T-cell (primary cell): Measurements from ENCODE around the gene EGLN1. TPM values are rescaled to one million over a fixed set of nuclear protein-coding genes. Genes with fewer than 3 reads are reported as not detected.

Source experiments
- ATAC-seq, 4 experiments: fragments of 200-7000 bp in 3 of 4; fragments of 150-1000 bp in 1 of 4; cut with Tn5 transposase; replicated peaks in 1 of 4; 1 replicate in 3 of 4; 2 replicates in 1 of 4; pipeline ENCODE4 v1.10.0; 2021; ENCODE audit warnings: moderate library complexity in 3 of 4, mild to moderate bottlenecking in 2 of 4, moderate number of reproducible peaks in 1 of 4
- CTCF ChIA-PET, 2 donors: fragments of 300-600 bp; sonication (Branson Sonifier 250); formaldehyde crosslinking; loops; one replicate each; lab custom pipeline; 2022; ENCODE audit warnings: antibody characterized with exemption in 2 of 2; lab: Charles Lee
- POLR2A ChIA-PET, 2 donors: fragments of 300-600 bp; sonication (Branson Sonifier 250); formaldehyde crosslinking; loops; one replicate each; lab custom pipeline; 2022; ENCODE audit warnings: antibody characterized with exemption in 2 of 2; lab: Charles Lee
- DNase-seq, 35 experiments: peaks; one replicate each; pipeline versions ENCODE4 v3.0.0 to v3.0.0-alpha.2; 2013 to 2023
- H3K27ac ChIP-seq: one replicate; pipeline ENCODE4 v1.5.1; 2013; ENCODE audit warnings: low read length
- H3K27me3 ChIP-seq, 2 experiments: replicated peaks in 1 of 2; 1 replicate in 1 of 2; 2 replicates in 1 of 2; pipeline versions ENCODE4 v1.6.1 to v1.7.0; 2013; ENCODE audit warnings: low read length in 1 of 2, mixed read lengths in 1 of 2; ENCODE audit not compliant: control insufficient read depth in 2 of 2, insufficient read depth in 2 of 2; ENCODE audit errors: extremely low read depth in 1 of 2
- H3K36me3 ChIP-seq, 2 donors: 1 replicate in 1 of 2; 2 replicates in 1 of 2; pipeline versions ENCODE4 v1.6.1 to v1.7.0; 2013; ENCODE audit warnings: low read length in 1 of 2; ENCODE audit not compliant: control insufficient read depth in 2 of 2, insufficient read depth in 1 of 2; ENCODE audit errors: extremely low read depth in 1 of 2
- H3K4me1 ChIP-seq, 2 experiments: 1 replicate in 1 of 2; 2 replicates in 1 of 2; pipeline versions ENCODE4 v1.6.1 to v1.7.0; 2013; ENCODE audit warnings: low read length in 2 of 2, mixed read lengths in 1 of 2; ENCODE audit not compliant: insufficient read depth in 2 of 2, control insufficient read depth in 1 of 2; ENCODE audit errors: extremely low read depth in 1 of 2
- H3K4me3 ChIP-seq, 2 donors: 1 replicate in 1 of 2; 2 replicates in 1 of 2; pipeline versions ENCODE4 v1.5.1 to v1.7.0; 2013; ENCODE audit warnings: mild to moderate bottlenecking in 2 of 2, low read length in 1 of 2, moderate library complexity in 1 of 2; ENCODE audit not compliant: control insufficient read depth in 1 of 2; ENCODE audit errors: extremely low read depth in 1 of 2
- H3K9me3 ChIP-seq: 2 replicates; pipeline ENCODE4 v1.7.0; 2013
- H3K27ac Mint-ChIP-seq, 2 donors: one replicate each; pipeline ENCODE4 v1.8.0; 2020 to 2021; ENCODE audit warnings: mild to moderate bottlenecking in 2 of 2, mixed read lengths in 2 of 2
- H3K27me3 Mint-ChIP-seq, 2 donors: one replicate each; pipeline ENCODE4 v1.8.0; 2021 to 2022; ENCODE audit warnings: mixed read lengths in 2 of 2
- H3K36me3 Mint-ChIP-seq: one replicate; pipeline ENCODE4 v1.8.0; 2021; ENCODE audit warnings: mixed read lengths
- H3K4me1 Mint-ChIP-seq, 3 donors: one replicate each; pipeline ENCODE4 v1.8.0; 2020 to 2022; ENCODE audit warnings: mixed read lengths in 3 of 3, mild to moderate bottlenecking in 1 of 3
- H3K4me3 Mint-ChIP-seq, 3 donors: one replicate each; pipeline ENCODE4 v1.8.0; 2020 to 2022; ENCODE audit warnings: mild to moderate bottlenecking in 3 of 3, mixed read lengths in 3 of 3, moderate library complexity in 3 of 3
- H3K9me3 Mint-ChIP-seq, 3 donors: one replicate each; pipeline ENCODE4 v1.8.0; 2020 to 2022; ENCODE audit warnings: mixed read lengths in 3 of 3
- WGBS: methylation state at CpG from one replicate; pipeline ENCODE4 v1.1.5; 2013; ENCODE audit warnings: missing lambda C conversion rate; ENCODE audit not compliant: insufficient coverage; 5-methylcytosine and 5-hydroxymethylcytosine counted together
- total RNA-seq, 35 experiments: library from RNA in 6 of 35; stranded (reverse) in 6 of 35; fragments of 120-200 nt in 1 of 35; gene quantifications; one replicate each; pipeline versions ENCODE4 v1.2.1 to v1.2.4 and lab custom pipeline; 2013 to 2026

Gene EGLN1
- total RNA-seq, 5 donors from 2014 or later (not counting 1 experiment from before 2014, with no cell fraction given) = 13.9 to 20.8 (median 18.5) TPM

DNA sequence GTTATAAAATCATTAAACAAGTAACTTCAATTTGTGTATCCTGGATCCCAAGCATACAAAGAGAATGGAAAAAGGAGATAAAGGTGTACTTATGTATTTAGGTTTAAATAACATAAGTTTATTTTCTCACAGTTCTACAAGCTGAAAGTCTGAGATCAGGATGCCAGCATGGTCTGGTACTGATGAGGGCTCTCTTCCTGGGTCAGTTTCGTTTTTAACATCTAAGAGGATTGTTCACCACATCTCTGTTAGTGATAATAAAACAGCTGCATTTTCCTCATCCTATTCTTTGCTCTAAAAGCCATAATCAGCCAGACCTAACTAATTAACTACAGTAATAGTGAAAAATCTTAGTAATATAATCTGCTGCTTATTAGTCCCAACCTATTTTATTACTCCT, 5.2 kb downstream of the EGLN1 start:
- CTCF ChIA-PET = interaction anchor here in 1 of 2 donors (0.5 kb wide), 1 partner anchor 115 kb away, joined by 4 read pairs; no protein-coding TSS in a partner anchor
- ATAC-seq (no peak), DNase-seq (peak in 1 of 35 experiments; percentile 19)
- Mint-ChIP-seq H3K4me3 (peak overlapping the region; percentile 44 to 85 (median 45)), H3K36me3 (peaks cover 41% of the 10 kb centered on the region), H3K4me1 (peaks cover 76 to 87% (median 77%) of the 10 kb centered on the region in 3 donors), H3K9me3 (no peaks in the 10 kb centered on the region), H3K27me3 (no peaks in the 10 kb centered on the region), H3K27ac (no peak overlapping the region)
- Histone ChIP-seq H3K4me1 (peaks cover 29 to 35% of the 10 kb centered on the region in 2 experiments), H3K4me3 (no peak overlapping the region), H3K9me3 (no peaks in the 10 kb centered on the region), H3K27me3 (no peaks in the 10 kb centered on the region), H3K36me3 (no peaks in the 10 kb centered on the region), H3K27ac (no peak overlapping the region)
- POLR2A ChIA-PET = no interaction called here
- no CpG with 5 or more reads among the region's 1 CpG for WGBS

DNA sequence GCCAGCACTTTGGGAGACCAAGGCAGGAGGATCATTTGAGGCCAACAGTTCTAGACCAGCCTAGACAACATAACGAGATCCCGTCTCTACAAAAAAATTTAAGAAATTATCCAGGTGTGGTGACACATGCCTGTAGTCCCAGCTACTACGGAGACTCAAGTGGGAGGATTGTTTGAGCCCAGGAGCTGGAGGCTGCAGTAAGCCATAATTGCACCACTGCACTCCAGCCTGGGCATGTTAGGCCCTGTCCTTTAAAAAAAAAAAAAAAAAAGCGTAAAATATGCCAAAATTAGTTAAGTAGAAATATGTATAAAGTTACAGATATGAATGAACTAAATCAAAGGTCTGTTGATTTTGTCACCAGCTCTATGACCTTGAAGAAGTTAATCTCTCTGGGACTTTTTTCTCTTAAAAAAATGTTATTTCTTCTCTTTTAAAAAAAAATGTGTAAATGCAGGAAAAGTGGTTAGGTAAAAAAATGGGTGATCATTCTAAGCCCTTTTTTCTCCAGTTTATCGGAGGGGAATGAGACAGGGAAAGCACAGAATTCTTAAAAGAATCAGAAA, 7.0 kb downstream of the EGLN1 start:
- Histone ChIP-seq H3K27me3 (no peaks in the 10 kb centered on the region), H3K4me1 (peaks cover 25 to 30% of the 10 kb centered on the region in 2 experiments), H3K9me3 (no peaks in the 10 kb centered on the region), H3K36me3 (no peaks in the 10 kb centered on the region), H3K4me3 (no peak overlapping the region), H3K27ac (no peak overlapping the region)
- ChIA-PET CTCF (interaction anchor here (0.6 to 0.7 kb wide), 2 partner anchors 24 to 59 kb away, joined by 3 read pairs; no protein-coding TSS in a partner anchor), POLR2A (no interaction called here)
- ATAC-seq = no peak
- Mint-ChIP-seq H3K4me1 (peaks cover 77 to 81% (median 78%) of the 10 kb centered on the region in 3 donors), H3K27ac (no peak overlapping the region), H3K36me3 (peaks cover 41% of the 10 kb centered on the region), H3K27me3 (no peaks in the 10 kb centered on the region), H3K9me3 (no peaks in the 10 kb centered on the region), H3K4me3 (peak overlapping the region in 1 of 3 donors; percentile 12)
- WGBS = 100% methylated on average over 4 of the region's 5 CpGs
- no peak for DNase-seq

GRCh38 chr1:231414260-231415016, 7.6 kb downstream of the EGLN1 start:
- Histone ChIP-seq H3K36me3 (no peaks in the 10 kb centered on the region), H3K9me3 (no peaks in the 10 kb centered on the region), H3K27ac (no peak overlapping the region), H3K4me3 (no peak overlapping the region), H3K4me1 (peaks cover 20 to 26% of the 10 kb centered on the region in 2 experiments), H3K27me3 (no peaks in the 10 kb centered on the region)
- DNase-seq (no peak), ATAC-seq (no peak)
- peaks cover 71 to 75% (median 71%) of the 10 kb centered on the region in 3 donors for H3K4me1 Mint-ChIP-seq
- ChIA-PET POLR2A (no interaction called here), CTCF (interaction anchor here (0.7 to 1.6 kb wide), 2 partner anchors 10 to 76 kb away, joined by 4 to 8 read pairs; partner anchors contain the start of gene SPRTN (in 1 of the 2))
- H3K36me3 Mint-ChIP-seq = peaks cover 41% of the 10 kb centered on the region
- no peaks in the 10 kb centered on the region for H3K27me3 Mint-ChIP-seq
- no peak overlapping the region for H3K27ac Mint-ChIP-seq
- 98% methylated on average over 3 of the region's 7 CpGs for whole genome bisulfite sequencing
- H3K4me3 Mint-ChIP-seq = peak overlapping the region in 2 of 3 donors; percentile 17 to 44
- H3K9me3 Mint-ChIP-seq = no peaks in the 10 kb centered on the region

DNA sequence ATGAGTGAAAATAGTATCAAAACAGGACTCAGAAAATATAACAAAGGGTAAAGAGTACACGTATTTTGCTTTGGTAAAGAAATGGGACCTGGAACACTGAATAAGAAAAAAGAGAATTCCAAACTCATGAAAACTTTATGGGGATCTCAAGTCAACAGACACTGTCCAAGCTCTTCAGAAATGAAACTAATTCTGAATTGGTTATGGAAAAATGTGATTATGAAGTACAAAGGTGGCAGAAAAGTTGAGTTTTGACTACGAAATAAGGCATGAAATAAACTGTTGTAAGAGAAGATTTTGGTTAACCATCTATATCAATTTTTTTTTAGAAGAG, 8.4 kb downstream of the EGLN1 start:
- ChIA-PET CTCF (interaction anchor here in 1 of 2 donors (1.6 kb wide), 1 partner anchor 10 kb away, joined by 8 read pairs; no protein-coding TSS in a partner anchor), POLR2A (no interaction called here)
- peaks cover 64 to 67% (median 64%) of the 10 kb centered on the region in 3 donors for H3K4me1 Mint-ChIP-seq
- WGBS = no CpG with 5 or more reads among the region's 2 CpGs
- no peaks in the 10 kb centered on the region for H3K27me3 ChIP-seq
- DNase-seq (no peak), ATAC-seq (no peak)
- no peaks in the 10 kb centered on the region for H3K9me3 Mint-ChIP-seq
- peaks cover 37% of the 10 kb centered on the region for H3K36me3 Mint-ChIP-seq
- H3K4me3 Mint-ChIP-seq = peak overlapping the region in 1 of 3 donors; percentile 44
- peaks cover 13 to 25% of the 10 kb centered on the region in 2 experiments for H3K4me1 ChIP-seq
- no peak overlapping the region for H3K27ac Mint-ChIP-seq
- no peaks in the 10 kb centered on the region for H3K36me3 ChIP-seq
- H3K4me3 ChIP-seq = no peak overlapping the region
- H3K27ac ChIP-seq = no peak overlapping the region
- H3K9me3 ChIP-seq = no peaks in the 10 kb centered on the region
- no peaks in the 10 kb centered on the region for H3K27me3 Mint-ChIP-seq

DNA sequence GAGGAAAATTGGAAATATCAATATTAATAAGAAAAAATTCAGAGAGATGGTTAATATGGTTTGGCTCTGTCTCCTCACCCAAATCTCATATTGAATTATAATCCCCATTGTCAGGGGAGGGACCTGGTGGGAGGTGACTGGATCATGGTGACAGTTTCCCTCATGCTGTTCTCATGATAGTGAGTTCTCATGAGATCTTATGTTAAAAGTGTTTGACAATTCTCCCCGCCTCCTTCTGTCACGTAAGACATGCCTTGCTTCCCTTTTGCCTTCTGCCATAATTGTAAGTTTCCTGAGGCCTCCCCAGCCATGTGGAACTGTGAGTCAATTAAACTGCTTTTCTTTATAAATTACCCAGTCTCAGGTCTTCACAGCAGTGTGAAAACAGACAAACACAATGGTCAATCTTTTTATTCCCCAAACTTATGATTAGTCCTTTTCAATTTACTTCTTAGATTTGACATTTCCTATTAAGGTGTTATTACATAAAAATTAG, 11.0 kb downstream of the EGLN1 start:
- no peak overlapping the region for H3K27ac Mint-ChIP-seq
- no CpG with 5 or more reads among the region's 2 CpGs for WGBS
- Histone ChIP-seq H3K9me3 (no peaks in the 10 kb centered on the region), H3K27me3 (no peaks in the 10 kb centered on the region), H3K4me3 (no peak overlapping the region), H3K4me1 (peaks cover 2 to 18% of the 10 kb centered on the region in 2 experiments), H3K27ac (no peak overlapping the region), H3K36me3 (peaks cover 0 to 6% of the 10 kb centered on the region in 2 donors)
- H3K9me3 Mint-ChIP-seq = no peaks in the 10 kb centered on the region
- peaks cover 32% of the 10 kb centered on the region for H3K36me3 Mint-ChIP-seq
- H3K27me3 Mint-ChIP-seq = no peaks in the 10 kb centered on the region
- POLR2A ChIA-PET = interaction anchor here in 1 of 2 donors (0.6 kb wide), 2 partner anchors 32 to 117 kb away, joined by 3 read pairs; no protein-coding TSS in a partner anchor
- ATAC-seq = no peak
- H3K4me3 Mint-ChIP-seq = no peak overlapping the region
- H3K4me1 Mint-ChIP-seq = peaks cover 38 to 43% (median 42%) of the 10 kb centered on the region in 3 donors
- no peak for DNase-seq
- CTCF ChIA-PET = interaction anchor here (0.5 to 0.7 kb wide), 2 partner anchors 17 to 26 kb away, joined by 3 to 5 read pairs; no protein-coding TSS in a partner anchor

GRCh38 chr1:231410036-231410612, 12.0 kb downstream of the EGLN1 start:
- peaks cover 32 to 43% (median 42%) of the 10 kb centered on the region in 3 donors for H3K4me1 Mint-ChIP-seq
- no peaks in the 10 kb centered on the region for H3K27me3 Mint-ChIP-seq
- H3K4me3 Mint-ChIP-seq = no peak overlapping the region
- ChIA-PET CTCF (interaction anchor here (0.5 to 0.7 kb wide), 2 partner anchors 16 to 25 kb away, joined by 3 to 5 read pairs; no protein-coding TSS in a partner anchor), POLR2A (no interaction called here)
- H3K27ac ChIP-seq = no peak overlapping the region
- no peak for ATAC-seq
- no peaks in the 10 kb centered on the region for H3K9me3 Mint-ChIP-seq
- H3K4me1 ChIP-seq = peaks cover 2 to 12% of the 10 kb centered on the region in 2 experiments
- WGBS = no CpG with 5 or more reads among the region's 2 CpGs
- H3K4me3 ChIP-seq = no peak overlapping the region
- peaks cover 0 to 6% of the 10 kb centered on the region in 2 donors for H3K36me3 ChIP-seq
- H3K27ac Mint-ChIP-seq = no peak overlapping the region
- H3K27me3 ChIP-seq = no peaks in the 10 kb centered on the region
- H3K9me3 ChIP-seq = no peaks in the 10 kb centered on the region
- peaks cover 32% of the 10 kb centered on the region for H3K36me3 Mint-ChIP-seq
- DNase-seq = no peak
